ENCODE data around the gene ZSWIM5. TPM values are rescaled to one million over a fixed set of nuclear protein-coding genes. Genes with fewer than 3 reads are reported as not detected.

Gene ZSWIM5
- total and polyA plus RNA-seq, 9 of the 15 experiments (the other 6 are each of a cell fraction or from before 2014, with no cell fraction given): under 0.01 to 0.07 (median 0.03) TPM; not detected in 3

DNA sequence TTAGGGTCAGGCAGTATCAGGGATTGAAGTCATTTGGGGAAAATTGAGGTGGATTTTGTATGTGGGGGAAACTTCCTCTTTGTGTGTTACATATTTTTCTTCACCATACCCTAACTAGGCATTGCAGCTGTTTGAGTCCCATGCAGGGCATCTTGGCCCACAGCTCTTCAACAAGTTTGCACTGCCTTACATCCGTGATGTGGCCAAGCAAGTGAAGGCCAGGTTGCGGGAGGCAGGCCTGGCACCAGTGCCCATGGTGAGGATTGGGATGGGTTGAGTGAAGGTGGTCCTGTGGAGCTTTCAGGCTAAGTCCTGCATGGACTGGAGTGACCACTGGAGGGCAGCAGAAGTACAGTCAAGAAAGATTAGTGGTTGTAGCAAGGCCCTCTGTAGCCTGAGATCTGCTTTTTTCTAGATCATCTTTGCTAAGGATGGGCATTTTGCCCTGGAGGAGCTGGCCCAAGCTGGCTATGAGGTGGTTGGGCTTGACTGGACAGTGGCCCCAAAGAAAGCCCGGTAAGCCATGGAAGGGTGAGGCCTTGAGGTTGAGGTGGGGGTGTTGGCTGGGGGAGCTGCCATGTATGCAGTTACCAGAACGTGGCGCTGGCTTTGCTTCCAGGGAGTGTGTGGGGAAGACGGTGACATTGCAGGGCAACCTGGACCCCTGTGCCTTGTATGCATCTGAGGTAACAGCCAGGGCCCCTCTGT lies 191.9 kb downstream of the ZSWIM5 start (continued):
- peak; percentile 63; the same call in 1 of the 2 replicates for TF ChIP-seq SMAD3 (CRISPR knock-in tag; conservative IDR thresholded peaks at IDR 0.05)
- no peak for TF ChIP-seq ZNF766 (CRISPR knock-in tag; conservative IDR thresholded peaks at IDR 0.05)
- TF ChIP-seq SNIP1 (IDR thresholded peaks at IDR 0.05; ENCODE audit: low read depth): no peak
- TF ChIP-seq, protein P1, sequence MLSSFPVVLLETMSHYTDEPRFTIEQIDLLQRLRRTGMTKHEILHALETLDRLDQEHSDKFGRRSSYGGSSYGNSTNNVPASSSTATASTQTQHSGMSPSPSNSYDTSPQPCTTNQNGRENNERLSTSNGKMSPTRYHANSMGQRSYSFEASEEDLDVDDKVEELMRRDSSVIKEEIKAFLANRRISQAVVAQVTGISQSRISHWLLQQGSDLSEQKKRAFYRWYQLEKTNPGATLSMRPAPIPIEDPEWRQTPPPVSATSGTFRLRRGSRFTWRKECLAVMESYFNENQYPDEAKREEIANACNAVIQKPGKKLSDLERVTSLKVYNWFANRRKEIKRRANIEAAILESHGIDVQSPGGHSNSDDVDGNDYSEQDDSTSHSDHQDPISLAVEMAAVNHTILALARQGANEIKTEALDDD (IDR thresholded peaks at IDR 0.05): no peak; the same call in 1 of the 2 replicates
- TF ChIP-seq SUPT5H (IDR thresholded peaks at IDR 0.05): peak; percentile 13; the same call in 1 of the 2 replicates
- TF ChIP-seq, protein P2, sequence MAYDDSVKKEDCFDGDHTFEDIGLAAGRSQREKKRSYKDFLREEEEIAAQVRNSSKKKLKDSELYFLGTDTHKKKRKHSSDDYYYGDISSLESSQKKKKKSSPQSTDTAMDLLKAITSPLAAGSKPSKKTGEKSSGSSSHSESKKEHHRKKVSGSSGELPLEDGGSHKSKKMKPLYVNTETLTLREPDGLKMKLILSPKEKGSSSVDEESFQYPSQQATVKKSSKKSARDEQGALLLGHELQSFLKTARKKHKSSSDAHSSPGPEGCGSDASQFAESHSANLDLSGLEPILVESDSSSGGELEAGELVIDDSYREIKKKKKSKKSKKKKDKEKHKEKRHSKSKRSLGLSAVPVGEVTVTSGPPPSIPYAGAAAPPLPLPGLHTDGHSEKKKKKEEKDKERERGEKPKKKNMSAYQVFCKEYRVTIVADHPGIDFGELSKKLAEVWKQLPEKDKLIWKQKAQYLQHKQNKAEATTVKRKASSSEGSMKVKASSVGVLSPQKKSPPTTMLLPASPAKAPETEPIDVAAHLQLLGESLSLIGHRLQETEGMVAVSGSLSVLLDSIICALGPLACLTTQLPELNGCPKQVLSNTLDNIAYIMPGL (CRISPR knock-in tag; IDR thresholded peaks at IDR 0.05): 0 out of 2 replicates have a peak, but pooled peaks have one; percentile 17
- TF ChIP-seq RBFOX2 (IDR thresholded peaks at IDR 0.05; ENCODE audit: low read depth, low read length): peak; percentile 69
- TF ChIP-seq, protein P3, sequence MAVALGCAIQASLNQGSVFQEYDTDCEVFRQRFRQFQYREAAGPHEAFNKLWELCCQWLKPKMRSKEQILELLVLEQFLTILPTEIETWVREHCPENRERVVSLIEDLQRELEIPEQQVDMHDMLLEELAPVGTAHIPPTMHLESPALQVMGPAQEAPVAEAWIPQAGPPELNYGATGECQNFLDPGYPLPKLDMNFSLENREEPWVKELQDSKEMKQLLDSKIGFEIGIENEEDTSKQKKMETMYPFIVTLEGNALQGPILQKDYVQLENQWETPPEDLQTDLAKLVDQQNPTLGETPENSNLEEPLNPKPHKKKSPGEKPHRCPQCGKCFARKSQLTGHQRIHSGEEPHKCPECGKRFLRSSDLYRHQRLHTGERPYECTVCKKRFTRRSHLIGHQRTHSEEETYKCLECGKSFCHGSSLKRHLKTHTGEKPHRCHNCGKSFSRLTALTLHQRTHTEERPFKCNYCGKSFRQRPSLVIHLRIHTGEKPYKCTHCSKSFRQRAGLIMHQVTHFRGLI (CRISPR knock-in tag; IDR thresholded peaks at IDR 0.05): no peak
- TF ChIP-seq, protein P4, sequence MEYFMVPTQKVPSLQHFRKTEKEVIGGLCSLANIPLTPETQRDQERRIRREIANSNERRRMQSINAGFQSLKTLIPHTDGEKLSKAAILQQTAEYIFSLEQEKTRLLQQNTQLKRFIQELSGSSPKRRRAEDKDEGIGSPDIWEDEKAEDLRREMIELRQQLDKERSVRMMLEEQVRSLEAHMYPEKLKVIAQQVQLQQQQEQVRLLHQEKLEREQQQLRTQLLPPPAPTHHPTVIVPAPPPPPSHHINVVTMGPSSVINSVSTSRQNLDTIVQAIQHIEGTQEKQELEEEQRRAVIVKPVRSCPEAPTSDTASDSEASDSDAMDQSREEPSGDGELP (CRISPR knock-in tag; IDR thresholded peaks at IDR 0.05; ENCODE audit: borderline replicate concordance): peak; percentile 52; the same call in 1 of the 2 replicates
- TF ChIP-seq ZSCAN32 (CRISPR knock-in tag; IDR thresholded peaks at IDR 0.05): no peak
- TF ChIP-seq, protein P5, sequence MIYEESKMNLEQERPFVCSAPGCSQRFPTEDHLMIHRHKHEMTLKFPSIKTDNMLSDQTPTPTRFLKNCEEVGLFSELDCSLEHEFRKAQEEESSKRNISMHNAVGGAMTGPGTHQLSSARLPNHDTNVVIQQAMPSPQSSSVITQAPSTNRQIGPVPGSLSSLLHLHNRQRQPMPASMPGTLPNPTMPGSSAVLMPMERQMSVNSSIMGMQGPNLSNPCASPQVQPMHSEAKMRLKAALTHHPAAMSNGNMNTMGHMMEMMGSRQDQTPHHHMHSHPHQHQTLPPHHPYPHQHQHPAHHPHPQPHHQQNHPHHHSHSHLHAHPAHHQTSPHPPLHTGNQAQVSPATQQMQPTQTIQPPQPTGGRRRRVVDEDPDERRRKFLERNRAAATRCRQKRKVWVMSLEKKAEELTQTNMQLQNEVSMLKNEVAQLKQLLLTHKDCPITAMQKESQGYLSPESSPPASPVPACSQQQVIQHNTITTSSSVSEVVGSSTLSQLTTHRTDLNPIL (CRISPR knock-in tag; IDR thresholded peaks at IDR 0.05): no peak
- TF ChIP-seq NEUROD1 (IDR thresholded peaks at IDR 0.05; ENCODE audit: borderline replicate concordance, low read depth, low read length, partially characterized antibody): peak; percentile 49
- TF ChIP-seq GABPA (tag; conservative IDR thresholded peaks at IDR 0.05; ENCODE audit: low read depth): no peak
- no peak for TF ChIP-seq ZNF124 (CRISPR knock-in tag; IDR thresholded peaks at IDR 0.05)
- no peak for TF ChIP-seq ZNF324 (CRISPR knock-in tag; IDR thresholded peaks at IDR 0.05)
- TF ChIP-seq ADNP (tag; IDR thresholded peaks at IDR 0.05): no peak
- TF ChIP-seq HNRNPK (IDR thresholded peaks at IDR 0.05; ENCODE audit: low read depth, low read length, poor library complexity, severe bottlenecking): no peak
- TF ChIP-seq, protein P6, sequence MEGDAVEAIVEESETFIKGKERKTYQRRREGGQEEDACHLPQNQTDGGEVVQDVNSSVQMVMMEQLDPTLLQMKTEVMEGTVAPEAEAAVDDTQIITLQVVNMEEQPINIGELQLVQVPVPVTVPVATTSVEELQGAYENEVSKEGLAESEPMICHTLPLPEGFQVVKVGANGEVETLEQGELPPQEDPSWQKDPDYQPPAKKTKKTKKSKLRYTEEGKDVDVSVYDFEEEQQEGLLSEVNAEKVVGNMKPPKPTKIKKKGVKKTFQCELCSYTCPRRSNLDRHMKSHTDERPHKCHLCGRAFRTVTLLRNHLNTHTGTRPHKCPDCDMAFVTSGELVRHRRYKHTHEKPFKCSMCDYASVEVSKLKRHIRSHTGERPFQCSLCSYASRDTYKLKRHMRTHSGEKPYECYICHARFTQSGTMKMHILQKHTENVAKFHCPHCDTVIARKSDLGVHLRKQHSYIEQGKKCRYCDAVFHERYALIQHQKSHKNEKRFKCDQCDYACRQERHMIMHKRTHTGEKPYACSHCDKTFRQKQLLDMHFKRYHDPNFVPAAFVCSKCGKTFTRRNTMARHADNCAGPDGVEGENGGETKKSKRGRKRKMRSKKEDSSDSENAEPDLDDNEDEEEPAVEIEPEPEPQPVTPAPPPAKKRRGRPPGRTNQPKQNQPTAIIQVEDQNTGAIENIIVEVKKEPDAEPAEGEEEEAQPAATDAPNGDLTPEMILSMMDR (IDR thresholded peaks at IDR 0.05 in 2 of 3, conservative IDR thresholded peaks at IDR 0.05 in 1 of 3; ENCODE audit: insufficient read depth in 2 of 3, low read depth in 1 of 3, low read length in 3 of 3): peak; percentile 86 to 99 (median 86)
